CD14-positive monocyte (primary cell): Measurements from ENCODE around the gene ZNF841. TPM values are rescaled to one million over a fixed set of nuclear protein-coding genes. Genes with fewer than 3 reads are reported as not detected.

ENCODE experiments used
- DNase-seq, 3 donors: peaks; one replicate each; pipeline ENCODE4 v3.0.0-alpha.2; 2011 to 2022
- H2AFZ ChIP-seq: 2 replicates; pipeline ENCODE4 v1.6.0; 2012; ENCODE audit warnings: mild to moderate bottlenecking, low read depth, low read length, inconsistent platforms; ENCODE audit not compliant: insufficient read depth, poor library complexity, severe bottlenecking
- H3K27ac ChIP-seq, 2 donors: 1 replicate in 1 of 2; 2 replicates in 1 of 2; pipeline ENCODE4 v1.5.1; 2012 to 2013; ENCODE audit warnings: low read length in 2 of 2, control low read depth in 1 of 2, inconsistent platforms in 1 of 2, low read depth in 1 of 2, mild to moderate bottlenecking in 1 of 2
- H3K27me3 ChIP-seq, 2 donors: one replicate each; pipeline versions ENCODE4 v1.6.0 to v1.6.1; 2011 to 2013; ENCODE audit warnings: low read length in 2 of 2; ENCODE audit not compliant: control insufficient read depth in 2 of 2, insufficient read depth in 2 of 2
- H3K36me3 ChIP-seq, 2 donors: replicated peaks in 1 of 2; 1 replicate in 1 of 2; 2 replicates in 1 of 2; pipeline versions ENCODE4 v1.5.1 to v1.6.1; 2012 to 2013; ENCODE audit warnings: low read length in 2 of 2, control low read depth in 1 of 2, inconsistent platforms in 1 of 2, mild to moderate bottlenecking in 1 of 2; ENCODE audit not compliant: insufficient read depth in 2 of 2, control insufficient read depth in 1 of 2
- H3K4me1 ChIP-seq, 2 donors: 1 replicate in 1 of 2; 2 replicates in 1 of 2; pipeline versions ENCODE4 v1.5.1 to v1.6.1; 2012 to 2013; ENCODE audit warnings: low read length in 2 of 2, control low read depth in 1 of 2, inconsistent platforms in 1 of 2, mild to moderate bottlenecking in 1 of 2, moderate library complexity in 1 of 2; ENCODE audit not compliant: insufficient read depth in 2 of 2, control insufficient read depth in 1 of 2
- H3K4me2 ChIP-seq: replicated peaks from 2 replicates; pipeline ENCODE3; 2012; ENCODE audit warnings: low read length, moderate library complexity, mild to moderate bottlenecking; ENCODE audit not compliant: poor library complexity, severe bottlenecking; ENCODE audit errors: extremely low read depth
- H3K4me3 ChIP-seq, 3 experiments: fragments of 200-600 bp in 1 of 3; sonication (generic) in 1 of 3; replicated peaks in 1 of 3; 1 replicate in 2 of 3; 2 replicates in 1 of 3; pipeline ENCODE4 v1.5.1; 2011 to 2013; ENCODE audit warnings: low read length in 3 of 3, mild to moderate bottlenecking in 3 of 3, control low read depth in 2 of 3, low read depth in 2 of 3, inconsistent platforms in 1 of 3, moderate library complexity in 1 of 3
- H3K79me2 ChIP-seq: 2 replicates; pipeline ENCODE4 v1.6.0; 2012; ENCODE audit warnings: mild to moderate bottlenecking, control low read depth, inconsistent platforms, low read length, moderate library complexity; ENCODE audit not compliant: insufficient read depth
- H3K9ac ChIP-seq: 2 replicates; pipeline ENCODE4 v1.6.0; 2017; ENCODE audit warnings: low read length, mild to moderate bottlenecking; ENCODE audit not compliant: insufficient read depth, poor library complexity, severe bottlenecking
- H3K9me3 ChIP-seq, 2 donors: replicated peaks in 1 of 2; 1 replicate in 1 of 2; 2 replicates in 1 of 2; pipeline versions ENCODE4 v1.5.1 to v1.6.1; 2012 to 2013; ENCODE audit warnings: low read length in 2 of 2, control low read depth in 1 of 2; ENCODE audit not compliant: control insufficient read depth in 1 of 2, insufficient read depth in 1 of 2
- H4K20me1 ChIP-seq: 2 replicates; pipeline ENCODE4 v1.6.0; 2012; ENCODE audit warnings: mild to moderate bottlenecking, low read length, control low read depth, moderate library complexity; ENCODE audit not compliant: insufficient read depth
- H3K27ac Mint-ChIP-seq, 7 donors: one replicate each; pipeline ENCODE4 v1.8.0; 2020; ENCODE audit warnings: mild to moderate bottlenecking in 7 of 7, mixed read lengths in 7 of 7, moderate library complexity in 6 of 7, inconsistent platforms in 2 of 7
- H3K27me3 Mint-ChIP-seq, 3 donors: one replicate each; pipeline ENCODE4 v1.8.0; 2021 to 2022; ENCODE audit warnings: low read depth in 3 of 3, mild to moderate bottlenecking in 3 of 3, mixed read lengths in 3 of 3, moderate library complexity in 3 of 3, inconsistent platforms in 1 of 3
- H3K36me3 Mint-ChIP-seq, 2 donors: one replicate each; pipeline ENCODE4 v1.8.0; 2020; ENCODE audit warnings: mixed read lengths in 2 of 2, inconsistent platforms in 1 of 2, mild to moderate bottlenecking in 1 of 2
- H3K4me1 Mint-ChIP-seq: one replicate; pipeline ENCODE4 v1.8.0; 2020; ENCODE audit warnings: mild to moderate bottlenecking, mixed read lengths
- H3K4me3 Mint-ChIP-seq, 2 donors: one replicate each; pipeline ENCODE4 v1.8.0; 2020; ENCODE audit warnings: mild to moderate bottlenecking in 2 of 2, mixed read lengths in 2 of 2, moderate library complexity in 1 of 2
- H3K9me3 Mint-ChIP-seq, 7 donors: one replicate each; pipeline ENCODE4 v1.8.0; 2020 to 2022; ENCODE audit warnings: mixed read lengths in 7 of 7, mild to moderate bottlenecking in 6 of 7, moderate library complexity in 6 of 7, inconsistent platforms in 2 of 7
- WGBS: methylation state at CpG from one replicate; pipeline ENCODE4 v1.1.5; 2013; ENCODE audit warnings: missing lambda C conversion rate; ENCODE audit not compliant: insufficient coverage; 5-methylcytosine and 5-hydroxymethylcytosine counted together
- intact Hi-C, 2 donors: fragments of 100-400 bp; cut with micrococcal nuclease; formaldehyde crosslinking; loops; one replicate each; pipeline versions ENCODE4 v1.15.0 to v1.15.1; 2023
- polyA plus RNA-seq, 3 donors: library from polyadenylated mRNA; depleted of rRNA in 1 of 3; unstranded in 2 of 3; stranded (reverse) in 1 of 3; fragments of 300-500 nt in 2 of 3; fragments of >200 nt in 1 of 3; fragmentation: Illumina TruSeq in 2 of 3; gene quantifications; 1 replicate in 2 of 3; 2 replicates in 1 of 3; pipeline ENCODE4 v1.2.3, GENCODE V29; 2012 to 2021
- TF ChIP-seq, protein P1 (sequence below): fragments of 200-600 bp; IDR thresholded peaks from one replicate; pipeline ENCODE4 v1.8.0; 2022; ENCODE audit warnings: antibody characterized with exemption, mild to moderate bottlenecking

Gene ZNF841
- polyA plus RNA-seq, 3 donors = 0.42 to 5.2 TPM; not detected in 1

DNA sequence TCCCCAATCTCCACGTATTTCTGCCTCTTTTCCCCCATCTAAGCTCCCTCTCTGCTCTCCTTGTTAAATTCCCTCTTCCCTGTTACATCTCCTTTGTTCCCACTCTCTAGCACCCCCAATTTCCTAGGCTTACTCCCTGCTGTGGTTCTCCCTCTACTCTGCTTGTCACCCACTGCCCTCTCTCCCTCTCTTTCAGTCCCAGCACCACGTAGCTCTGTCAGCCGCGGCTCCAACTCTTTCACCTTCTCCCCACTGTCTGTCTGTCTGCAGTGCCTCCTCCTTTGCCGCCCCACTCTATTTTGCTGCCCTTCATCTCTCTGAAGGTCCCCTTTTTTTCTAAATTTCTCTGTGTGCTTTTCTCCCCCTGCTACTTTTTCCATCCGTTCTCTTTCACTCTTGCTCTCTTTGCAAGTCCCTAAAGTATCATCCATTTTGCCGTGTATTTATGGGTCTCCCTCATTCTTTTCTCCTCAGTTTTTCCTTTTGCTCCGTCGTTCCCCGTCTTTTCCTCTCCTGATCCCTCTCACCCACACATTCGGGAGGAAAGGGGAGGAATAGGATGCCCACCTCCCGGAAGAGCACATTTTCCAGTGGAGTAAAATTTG lies 937 bp downstream of the ZNF841 start:
- Mint-ChIP-seq H3K9me3 (peaks cover 68 to 98% (median 96%) of the 10 kb centered on the region in 7 donors), H3K36me3 (peaks cover 42 to 46% of the 10 kb centered on the region in 2 donors), H3K27ac (peak overlapping the region in 6 of 7 donors; percentile 7 to 93 (median 84)), H3K4me3 (peak overlapping the region; percentile 98 to 99), H3K4me1 (peaks cover 25% of the 10 kb centered on the region), H3K27me3 (peaks cover 7 to 11% (median 7%) of the 10 kb centered on the region in 3 donors)
- peaks cover 12 to 13% of the 10 kb centered on the region in 2 donors for H3K4me1 ChIP-seq
- WGBS = 61% methylated on average over 5 of the region's 12 CpGs
- peak overlapping the region; percentile 84 for H3K4me2 ChIP-seq
- no peaks in the 10 kb centered on the region for H3K27me3 ChIP-seq
- peaks cover 76 to 83% of the 10 kb centered on the region in 2 donors for H3K9me3 ChIP-seq
- peak overlapping the region in 1 of 2 donors; percentile 87 for H3K27ac ChIP-seq
- H3K79me2 ChIP-seq = peaks cover 24% of the 10 kb centered on the region
- H4K20me1 ChIP-seq = no peaks in the 10 kb centered on the region
- intact Hi-C loops = no loop called here
- H3K4me3 ChIP-seq = peak overlapping the region; percentile 90 to 98 (median 96)
- no peak for DNase-seq
- H2AFZ ChIP-seq = peak overlapping the region; percentile 83
- TF ChIP-seq, protein P1, sequence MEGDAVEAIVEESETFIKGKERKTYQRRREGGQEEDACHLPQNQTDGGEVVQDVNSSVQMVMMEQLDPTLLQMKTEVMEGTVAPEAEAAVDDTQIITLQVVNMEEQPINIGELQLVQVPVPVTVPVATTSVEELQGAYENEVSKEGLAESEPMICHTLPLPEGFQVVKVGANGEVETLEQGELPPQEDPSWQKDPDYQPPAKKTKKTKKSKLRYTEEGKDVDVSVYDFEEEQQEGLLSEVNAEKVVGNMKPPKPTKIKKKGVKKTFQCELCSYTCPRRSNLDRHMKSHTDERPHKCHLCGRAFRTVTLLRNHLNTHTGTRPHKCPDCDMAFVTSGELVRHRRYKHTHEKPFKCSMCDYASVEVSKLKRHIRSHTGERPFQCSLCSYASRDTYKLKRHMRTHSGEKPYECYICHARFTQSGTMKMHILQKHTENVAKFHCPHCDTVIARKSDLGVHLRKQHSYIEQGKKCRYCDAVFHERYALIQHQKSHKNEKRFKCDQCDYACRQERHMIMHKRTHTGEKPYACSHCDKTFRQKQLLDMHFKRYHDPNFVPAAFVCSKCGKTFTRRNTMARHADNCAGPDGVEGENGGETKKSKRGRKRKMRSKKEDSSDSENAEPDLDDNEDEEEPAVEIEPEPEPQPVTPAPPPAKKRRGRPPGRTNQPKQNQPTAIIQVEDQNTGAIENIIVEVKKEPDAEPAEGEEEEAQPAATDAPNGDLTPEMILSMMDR = no peak
- H3K36me3 ChIP-seq = peaks cover 2 to 45% of the 10 kb centered on the region in 2 donors
- peak overlapping the region; percentile 70 for H3K9ac ChIP-seq

DNA sequence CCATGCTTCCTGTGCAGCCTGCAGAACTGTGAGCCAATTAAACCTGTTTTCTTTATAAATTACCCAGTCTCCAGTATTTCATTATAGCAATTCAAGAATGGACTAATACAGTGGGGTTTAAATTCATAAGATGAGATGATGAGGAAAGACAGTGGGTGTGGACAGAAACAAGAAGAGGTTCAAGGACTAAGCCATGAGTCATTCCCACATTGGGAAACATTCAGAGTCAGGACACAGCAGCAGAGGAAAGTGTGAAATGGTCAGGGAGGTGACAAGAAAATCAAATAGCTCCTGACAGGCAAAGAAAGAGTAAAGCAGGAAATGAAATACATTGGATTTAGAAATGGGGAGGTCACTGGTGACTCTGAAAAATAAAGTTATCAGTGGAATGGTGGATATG lies 9.1 kb downstream of the ZNF841 start:
- H3K27ac ChIP-seq = no peak overlapping the region
- peaks cover 52 to 100% of the 10 kb centered on the region in 2 donors for H3K36me3 ChIP-seq
- peaks cover 64 to 94% of the 10 kb centered on the region in 2 donors for H3K9me3 ChIP-seq
- peaks cover 93 to 98% of the 10 kb centered on the region in 2 donors for H3K36me3 Mint-ChIP-seq
- no peak overlapping the region for H3K4me2 ChIP-seq
- H2AFZ ChIP-seq = no peak overlapping the region
- peaks cover 63 to 91% (median 87%) of the 10 kb centered on the region in 7 donors for H3K9me3 Mint-ChIP-seq
- DNase-seq = no peak
- peaks cover 5% of the 10 kb centered on the region for H3K79me2 ChIP-seq
- H3K27me3 Mint-ChIP-seq = no peaks in the 10 kb centered on the region
- no peak overlapping the region for H3K9ac ChIP-seq
- no peaks in the 10 kb centered on the region for H3K4me1 ChIP-seq
- no peaks in the 10 kb centered on the region for H4K20me1 ChIP-seq
- H3K27ac Mint-ChIP-seq = no peak overlapping the region
- peak overlapping the region in 1 of 3 experiments; percentile 4 for H3K4me3 ChIP-seq
- H3K27me3 ChIP-seq = no peaks in the 10 kb centered on the region
- no peak overlapping the region for H3K4me3 Mint-ChIP-seq
- H3K4me1 Mint-ChIP-seq = peaks cover 5% of the 10 kb centered on the region
- intact Hi-C loops = no loop called here
- TF ChIP-seq, protein P1 = no peak
